ENCODE measurements around the gene CYP4F11. TPM values are rescaled to one million over a fixed set of nuclear protein-coding genes. Genes with fewer than 3 reads are reported as not detected.

The CYP4F11 gene
- total RNA-seq, 1 donor from 2014 or later: not detected

GRCh38 chr19:15862444-15862843 is 71.9 kb downstream of the CYP4F11 start:
- H3K9me3 ChIP-seq (ENCODE audit: insufficient read depth, low read depth, low read length): no peaks in the 10 kb centered on the region
- Mint-ChIP-seq H3K4me1 (ENCODE audit: low read depth, unreplicated experiment) (no peaks in the 10 kb centered on the region), H3K27me3 (ENCODE audit: low read depth, unreplicated experiment) (no peaks in the 10 kb centered on the region), H3K9me3 (ENCODE audit: unreplicated experiment) (peaks cover 31% of the 10 kb centered on the region), H3K27ac (ENCODE audit: unreplicated experiment) (no peak overlapping the region), H3K36me3 (ENCODE audit: low read depth, unreplicated experiment) (no peaks in the 10 kb centered on the region), H3K4me3 (ENCODE audit: unreplicated experiment) (no peak overlapping the region)
- no peak for DNase-seq (ENCODE audit: low read depth)
- H3K79me2 ChIP-seq (ENCODE audit: insufficient read depth, low read length): no peaks in the 10 kb centered on the region
- TF ChIP-seq CTCF (IDR thresholded peaks at IDR 0.05; ENCODE audit: insufficient read depth, low read depth, low read length) (no peak), EZH2 (IDR thresholded peaks at IDR 0.05; ENCODE audit: insufficient read depth, low read length) (no peak)
- H3K4me1 ChIP-seq (ENCODE audit: insufficient read depth, low read length): no peaks in the 10 kb centered on the region
- no peaks in the 10 kb centered on the region for H3K27me3 ChIP-seq (ENCODE audit: insufficient read depth, low read length)
- no peak for FAIRE-seq
- H3K9ac ChIP-seq (ENCODE audit: low read length): no peak overlapping the region
- no peak overlapping the region for H3K27ac ChIP-seq (ENCODE audit: low read depth, low read length)
- no peak overlapping the region for H2AFZ ChIP-seq (ENCODE audit: low read depth, low read length)
- no peaks in the 10 kb centered on the region for H4K20me1 ChIP-seq (ENCODE audit: insufficient read depth, low read length)
- no peak overlapping the region for H3K4me2 ChIP-seq (ENCODE audit: low read length)
- no peaks in the 10 kb centered on the region for H3K36me3 ChIP-seq (ENCODE audit: insufficient read depth, low read length)
- no peak overlapping the region for H3K4me3 ChIP-seq (ENCODE audit: insufficient read depth, low read depth, low read length)

Other genes with a start within 250 kb of the CYP4F11 start
- not detected in 2 replicates for gene OR10H2, start 206.5 kb downstream of the CYP4F11 start, total RNA-seq
- gene OR10H3, start 196.5 kb downstream of the CYP4F11 start, total RNA-seq: not detected in 2 replicates
- gene OR10H5, start 146.9 kb downstream of the CYP4F11 start, total RNA-seq: not detected in 2 replicates
- not detected in 2 replicates for gene OR10H1, start 118.9 kb downstream of the CYP4F11 start, total RNA-seq
- gene CYP4F2, start 36.5 kb downstream of the CYP4F11 start, total RNA-seq: not detected in 2 replicates
- not detected in 2 replicates for gene OR10H4, start 14.5 kb upstream of the CYP4F11 start, total RNA-seq
- 811 and 843 TPM in 2 replicates for gene TPM4, start 142.0 kb upstream of the CYP4F11 start, total RNA-seq
- 80.5 and 82.8 TPM in 2 replicates for gene RAB8A, start 177.4 kb upstream of the CYP4F11 start, total RNA-seq
- not detected in 2 replicates for gene HSH2D, start 209.2 kb upstream of the CYP4F11 start, total RNA-seq
- not detected in 2 replicates for gene CIB3, start 239.0 kb upstream of the CYP4F11 start, total RNA-seq